GM23248 (cell line): Measurements from ENCODE around the gene PLEKHA5.

Source experiments
- EZH2 ChIP-seq: fragments of 200-600 bp; sonication (generic); IDR thresholded peaks from 2 replicates; pipeline ENCODE4 v1.6.1; 2018; ENCODE audit warnings: antibody characterized with exemption, mild to moderate bottlenecking; ENCODE audit not compliant: insufficient read depth, poor library complexity, severe bottlenecking
- EZH2phosphoT487 ChIP-seq: fragments of 200-600 bp; sonication (generic); IDR thresholded peaks from 2 replicates; pipeline ENCODE4 v1.6.1; 2018; ENCODE audit warnings: antibody characterized with exemption, moderate library complexity, mild to moderate bottlenecking, low read depth; ENCODE audit not compliant: insufficient read depth

- no peak for TF ChIP-seq EZH2
- TF ChIP-seq EZH2phosphoT487: no peak
Measured at GRCh38 chr12:19215115-19215514, 85.6 kb downstream of the PLEKHA5 start.
